ENCODE results near the gene DEXI.
"Not testable (repeated sequence)": the region's sequence is repeated elsewhere in the genome, so short reads cannot be mapped to it uniquely, and the experiment has no call there.

Gene DEXI

GRCh38 chr16:10932959-10933710 is 9.1 kb downstream of the DEXI start:
- POLR2A ChIA-PET: no interaction called here
- CTCF ChIA-PET: interaction anchor here (1.0 kb wide), 1 partner anchor 14 kb away, joined by 4 read pairs; no protein-coding TSS in a partner anchor
- DNase-seq (ENCODE audit: extremely low spot score): no peak
- no peak for TF ChIP-seq FOXM1 (IDR thresholded peaks at IDR 0.05; ENCODE audit: borderline replicate concordance)
- TF ChIP-seq SP1 (IDR thresholded peaks at IDR 0.05): no peak
- TF ChIP-seq PKNOX1 (IDR thresholded peaks at IDR 0.05): no peak
- TF ChIP-seq ELF4 (IDR thresholded peaks at IDR 0.05): no peak
- no peak for TF ChIP-seq FOXK2 (IDR thresholded peaks at IDR 0.05)
- no peak for TF ChIP-seq HDGF (IDR thresholded peaks at IDR 0.05; ENCODE audit: borderline replicate concordance)
- TF ChIP-seq NFRKB (IDR thresholded peaks at IDR 0.05): no peak
- no peak for TF ChIP-seq ZNF384 (IDR thresholded peaks at IDR 0.05)

GRCh38 chr16:10931977-10932632 is 10.2 kb downstream of the DEXI start:
- DNase-seq (ENCODE audit: extremely low spot score): no peak
- POLR2A ChIA-PET: no interaction called here
- CTCF ChIA-PET: interaction anchor here (0.6 to 1.0 kb wide), 2 partner anchors 13 to 417 kb away, joined by 4 read pairs; no protein-coding TSS in a partner anchor
- no peak for TF ChIP-seq ELF4 (IDR thresholded peaks at IDR 0.05)

GRCh38 chr16:10931134-10931533 is 11.1 kb downstream of the DEXI start:
- DNase-seq (ENCODE audit: extremely low spot score): no peak
- TF ChIP-seq PKNOX1 (IDR thresholded peaks at IDR 0.05): no peak
- no peak for TF ChIP-seq LEF1 (IDR thresholded peaks at IDR 0.05; ENCODE audit: borderline replicate concordance)
- TF ChIP-seq CTBP1 (IDR thresholded peaks at IDR 0.05; ENCODE audit: borderline replicate concordance): no peak
- POLR2A ChIA-PET: interaction anchor here (1.7 kb wide), 1 partner anchor 11 kb away, joined by 4 read pairs; the partner anchor contains the start of gene DEXI
- CTCF ChIA-PET: interaction anchor here (0.7 to 2.0 kb wide), 2 partner anchors 12 to 261 kb away, joined by 3 to 8 read pairs; no protein-coding TSS in a partner anchor

GRCh38 chr16:10930755-10931093 is 11.5 kb downstream of the DEXI start:
- CTCF ChIA-PET: interaction anchor here (0.6 to 2.0 kb wide), 3 partner anchors 12 to 261 kb away, joined by 3 to 8 read pairs (median 4); no protein-coding TSS in a partner anchor
- TF ChIP-seq FOXM1 (IDR thresholded peaks at IDR 0.05; ENCODE audit: borderline replicate concordance) (no peak), ELF4 (IDR thresholded peaks at IDR 0.05) (no peak)
- POLR2A ChIA-PET: interaction anchor here (1.7 kb wide), 1 partner anchor 12 kb away, joined by 4 read pairs; the partner anchor contains the start of gene DEXI
- DNase-seq (ENCODE audit: extremely low spot score): no peak

GRCh38 chr16:10929853-10930754 is 12.2 kb downstream of the DEXI start:
- POLR2A ChIA-PET: interaction anchor here (1.7 kb wide), 1 partner anchor 12 kb away, joined by 4 read pairs; the partner anchor contains the start of gene DEXI

GRCh38 chr16:10929097-10929496 is 13.2 kb downstream of the DEXI start:
- CTCF ChIA-PET; DNase-seq (ENCODE audit: extremely low spot score); POLR2A ChIA-PET: not testable (repeated sequence)

More at GRCh38 chr16:10929853-10930754, 12.2 kb downstream of the DEXI start:
- DNase-seq (ENCODE audit: extremely low spot score): no peak
- TF ChIP-seq LEF1 (IDR thresholded peaks at IDR 0.05; ENCODE audit: borderline replicate concordance) (no peak), TARDBP (IDR thresholded peaks at IDR 0.05) (no peak), FOXK2 (IDR thresholded peaks at IDR 0.05) (no peak), L3MBTL2 (conservative IDR thresholded peaks at IDR 0.05) (no peak), CTBP1 (IDR thresholded peaks at IDR 0.05; ENCODE audit: borderline replicate concordance) (no peak)
- CTCF ChIA-PET: interaction anchor here (0.6 to 2.0 kb wide), 2 partner anchors 11 to 80 kb away, joined by 4 to 8 read pairs; no protein-coding TSS in a partner anchor

GRCh38 chr16:10927497-10928112 is 14.7 kb downstream of the DEXI start:
- no peak for TF ChIP-seq FOXA1 (IDR thresholded peaks at IDR 0.05)
- no peak for TF ChIP-seq SP1 (IDR thresholded peaks at IDR 0.05)
- no peak for TF ChIP-seq PKNOX1 (IDR thresholded peaks at IDR 0.05)
- no peak for TF ChIP-seq FOXM1 (IDR thresholded peaks at IDR 0.05; ENCODE audit: borderline replicate concordance)
- no peak for TF ChIP-seq FOXK2 (IDR thresholded peaks at IDR 0.05)
- TF ChIP-seq NFRKB (IDR thresholded peaks at IDR 0.05): no peak
- POLR2A ChIA-PET: no interaction called here
- CTCF ChIA-PET: no interaction called here
- no peak for DNase-seq (ENCODE audit: extremely low spot score)
